DND-41 (cell line): ENCODE data around the gene FARP2.

Source experiments
- ATAC-seq: fragments of 200-7000 bp; cut with Tn5 transposase; 3 replicates; pipeline ENCODE4 v1.9.1; 2021; ENCODE audit warnings: low read depth; ENCODE audit not compliant: insufficient read depth
- DNase-seq: peaks from one replicate; pipeline ENCODE4 v3.0.0-alpha.2; 2020
- H2AFZ ChIP-seq: 2 replicates; pipeline ENCODE4 v1.6.0; 2012; ENCODE audit warnings: low read depth, low read length
- H3K27ac ChIP-seq: 2 replicates; pipeline ENCODE4 v1.5.1; 2012; ENCODE audit warnings: low read length, inconsistent platforms
- H3K27me3 ChIP-seq: fragments of 200-600 bp; sonication (generic); 2 replicates; pipeline ENCODE4 v1.6.0; 2012; ENCODE audit warnings: low read length, mild to moderate bottlenecking, inconsistent platforms; ENCODE audit not compliant: insufficient read depth, poor library complexity
- H3K36me3 ChIP-seq: 2 replicates; pipeline ENCODE4 v1.5.1; 2012; ENCODE audit warnings: low read length, inconsistent platforms; ENCODE audit not compliant: insufficient read depth
- H3K4me1 ChIP-seq: 2 replicates; pipeline ENCODE4 v1.5.1; 2012; ENCODE audit warnings: mild to moderate bottlenecking, low read length; ENCODE audit not compliant: insufficient read depth
- H3K4me2 ChIP-seq: 2 replicates; pipeline ENCODE4 v1.6.0; 2012; ENCODE audit warnings: mild to moderate bottlenecking, moderate library complexity, low read length, inconsistent platforms; ENCODE audit not compliant: insufficient read depth
- H3K4me3 ChIP-seq, 2 experiments: fragments of 200-600 bp in 1 of 2; shearing (Covaris generic) in 1 of 2; 2 replicates each; pipeline ENCODE4 v1.5.1; 2012 to 2016; ENCODE audit warnings: inconsistent platforms in 2 of 2, low read length in 2 of 2, mild to moderate bottlenecking in 2 of 2, low read depth in 1 of 2, moderate library complexity in 1 of 2
- H3K79me2 ChIP-seq: 2 replicates; pipeline ENCODE4 v1.6.0; 2012; ENCODE audit warnings: low read length, inconsistent platforms; ENCODE audit not compliant: insufficient read depth
- H3K9ac ChIP-seq: 2 replicates; pipeline ENCODE4 v1.6.0; 2012; ENCODE audit warnings: low read depth, mild to moderate bottlenecking, inconsistent platforms, low read length, moderate library complexity
- H3K9me3 ChIP-seq: 2 replicates; pipeline ENCODE4 v1.5.1; 2012; ENCODE audit warnings: low read length, moderate library complexity, mild to moderate bottlenecking, inconsistent platforms; ENCODE audit not compliant: insufficient read depth, severe bottlenecking
- H4K20me1 ChIP-seq: 2 replicates; pipeline ENCODE4 v1.6.0; 2012; ENCODE audit warnings: low read length; ENCODE audit not compliant: insufficient read depth
- EZH2 ChIP-seq: IDR thresholded peaks from 3 replicates; pipeline ENCODE4 v1.6.1; 2012; ENCODE audit warnings: borderline replicate concordance, low read depth, mild to moderate bottlenecking, moderate library complexity, low read length, inconsistent platforms; ENCODE audit not compliant: severe bottlenecking
- TF ChIP-seq, protein P1 (sequence below): IDR thresholded peaks from 2 replicates; pipeline ENCODE4 v1.5.1; 2012; ENCODE audit warnings: borderline replicate concordance, low read length, moderate library complexity, mild to moderate bottlenecking; ENCODE audit not compliant: poor library complexity, severe bottlenecking; ENCODE audit errors: extremely low read depth

Gene FARP2

DNA sequence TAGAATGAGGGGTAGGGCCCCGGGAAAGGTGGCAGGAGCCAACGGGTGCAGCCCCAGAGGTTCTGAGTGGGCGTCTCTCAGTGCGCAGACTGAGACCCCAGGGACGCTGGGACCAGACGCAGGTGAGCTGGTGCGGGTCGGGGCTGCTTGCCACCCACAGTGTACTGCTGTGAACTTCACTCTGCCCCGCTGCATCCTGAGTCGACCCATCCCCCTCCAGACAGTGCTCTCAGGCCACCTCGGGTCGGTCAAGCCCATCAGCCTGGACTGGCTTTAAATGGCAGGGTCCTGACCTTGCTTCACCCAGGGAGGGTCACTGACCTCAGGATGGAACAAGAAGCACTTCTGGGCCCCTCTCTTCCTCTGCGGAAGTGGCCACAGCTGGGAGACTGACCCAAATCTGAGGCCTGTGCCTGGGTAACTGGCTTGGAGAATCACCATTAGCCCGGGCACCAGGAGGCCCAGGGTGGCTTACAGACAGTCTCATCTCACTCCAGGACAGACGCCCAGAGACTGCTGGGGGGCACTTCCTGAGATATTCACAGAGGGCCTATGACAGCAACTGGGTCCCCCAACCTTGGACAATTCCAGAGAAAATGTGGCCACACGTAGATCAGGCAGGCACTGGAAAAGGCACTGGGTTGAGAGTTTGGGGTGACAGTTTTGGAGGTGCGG lies 178.8 kb downstream of the FARP2 start:
- H3K9ac ChIP-seq = no peak overlapping the region
- no peak for DNase-seq
- H3K27ac ChIP-seq = no peak overlapping the region
- no peaks in the 10 kb centered on the region for H3K79me2 ChIP-seq
- H2AFZ ChIP-seq = no peak overlapping the region
- no peak overlapping the region for H3K4me3 ChIP-seq
- no peaks in the 10 kb centered on the region for H3K4me1 ChIP-seq
- no peaks in the 10 kb centered on the region for H4K20me1 ChIP-seq
- TF ChIP-seq EZH2 = no peak
- TF ChIP-seq, protein P1, sequence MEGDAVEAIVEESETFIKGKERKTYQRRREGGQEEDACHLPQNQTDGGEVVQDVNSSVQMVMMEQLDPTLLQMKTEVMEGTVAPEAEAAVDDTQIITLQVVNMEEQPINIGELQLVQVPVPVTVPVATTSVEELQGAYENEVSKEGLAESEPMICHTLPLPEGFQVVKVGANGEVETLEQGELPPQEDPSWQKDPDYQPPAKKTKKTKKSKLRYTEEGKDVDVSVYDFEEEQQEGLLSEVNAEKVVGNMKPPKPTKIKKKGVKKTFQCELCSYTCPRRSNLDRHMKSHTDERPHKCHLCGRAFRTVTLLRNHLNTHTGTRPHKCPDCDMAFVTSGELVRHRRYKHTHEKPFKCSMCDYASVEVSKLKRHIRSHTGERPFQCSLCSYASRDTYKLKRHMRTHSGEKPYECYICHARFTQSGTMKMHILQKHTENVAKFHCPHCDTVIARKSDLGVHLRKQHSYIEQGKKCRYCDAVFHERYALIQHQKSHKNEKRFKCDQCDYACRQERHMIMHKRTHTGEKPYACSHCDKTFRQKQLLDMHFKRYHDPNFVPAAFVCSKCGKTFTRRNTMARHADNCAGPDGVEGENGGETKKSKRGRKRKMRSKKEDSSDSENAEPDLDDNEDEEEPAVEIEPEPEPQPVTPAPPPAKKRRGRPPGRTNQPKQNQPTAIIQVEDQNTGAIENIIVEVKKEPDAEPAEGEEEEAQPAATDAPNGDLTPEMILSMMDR = no peak
- H3K36me3 ChIP-seq = no peaks in the 10 kb centered on the region
- H3K9me3 ChIP-seq = no peaks in the 10 kb centered on the region
- no peak overlapping the region for H3K4me2 ChIP-seq
- H3K27me3 ChIP-seq = peaks cover 2% of the 10 kb centered on the region
- ATAC-seq = no peak

DNA sequence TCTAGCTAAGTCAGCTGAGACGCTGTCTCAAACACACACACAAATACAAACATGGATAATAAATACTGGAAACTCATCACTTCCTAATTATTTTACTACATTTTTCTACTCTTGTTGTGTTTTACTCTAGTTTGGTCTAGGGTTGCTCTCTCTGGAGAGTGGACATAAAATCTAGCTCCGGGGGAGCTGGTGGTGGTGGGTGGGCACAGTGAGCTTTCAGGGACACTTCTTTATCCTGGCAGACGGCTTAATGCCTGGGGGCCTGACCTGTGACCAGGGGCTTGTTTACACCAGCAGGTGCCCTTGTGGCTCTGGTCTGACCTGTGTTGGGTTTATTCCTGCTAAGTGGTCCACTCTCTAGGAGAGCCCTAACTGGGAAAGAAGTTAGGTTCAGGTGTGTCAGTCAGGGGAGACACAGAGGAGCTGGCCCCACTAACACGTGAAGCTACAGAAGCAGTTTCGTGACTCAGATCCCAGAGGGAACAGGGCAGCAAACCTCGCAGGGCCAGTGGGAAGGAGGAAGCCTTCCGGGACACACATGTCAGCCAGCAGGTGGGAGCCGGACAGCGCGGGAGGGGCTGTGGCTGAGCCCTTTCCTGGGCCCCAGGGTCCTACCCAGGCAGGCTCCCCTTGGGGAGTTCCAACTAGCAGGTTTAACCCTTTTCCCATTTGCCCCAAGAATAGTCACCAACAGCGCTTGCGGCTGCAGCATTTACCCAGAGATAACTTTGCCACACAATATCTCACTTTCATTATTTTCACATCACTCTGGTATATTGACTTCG lies 180.0 kb downstream of the FARP2 start:
- H3K9ac ChIP-seq = no peak overlapping the region
- no peaks in the 10 kb centered on the region for H4K20me1 ChIP-seq
- no peak for TF ChIP-seq EZH2
- TF ChIP-seq, protein P1 = no peak
- no peak overlapping the region for H3K4me2 ChIP-seq
- H3K4me3 ChIP-seq = no peak overlapping the region
- ATAC-seq (no peak), DNase-seq (no peak)
- H3K9me3 ChIP-seq = no peaks in the 10 kb centered on the region
- no peaks in the 10 kb centered on the region for H3K4me1 ChIP-seq
- H3K27me3 ChIP-seq = peaks cover 2% of the 10 kb centered on the region
- H3K27ac ChIP-seq = no peak overlapping the region
- H3K79me2 ChIP-seq = no peaks in the 10 kb centered on the region
- H3K36me3 ChIP-seq = no peaks in the 10 kb centered on the region
- no peak overlapping the region for H2AFZ ChIP-seq

DNA sequence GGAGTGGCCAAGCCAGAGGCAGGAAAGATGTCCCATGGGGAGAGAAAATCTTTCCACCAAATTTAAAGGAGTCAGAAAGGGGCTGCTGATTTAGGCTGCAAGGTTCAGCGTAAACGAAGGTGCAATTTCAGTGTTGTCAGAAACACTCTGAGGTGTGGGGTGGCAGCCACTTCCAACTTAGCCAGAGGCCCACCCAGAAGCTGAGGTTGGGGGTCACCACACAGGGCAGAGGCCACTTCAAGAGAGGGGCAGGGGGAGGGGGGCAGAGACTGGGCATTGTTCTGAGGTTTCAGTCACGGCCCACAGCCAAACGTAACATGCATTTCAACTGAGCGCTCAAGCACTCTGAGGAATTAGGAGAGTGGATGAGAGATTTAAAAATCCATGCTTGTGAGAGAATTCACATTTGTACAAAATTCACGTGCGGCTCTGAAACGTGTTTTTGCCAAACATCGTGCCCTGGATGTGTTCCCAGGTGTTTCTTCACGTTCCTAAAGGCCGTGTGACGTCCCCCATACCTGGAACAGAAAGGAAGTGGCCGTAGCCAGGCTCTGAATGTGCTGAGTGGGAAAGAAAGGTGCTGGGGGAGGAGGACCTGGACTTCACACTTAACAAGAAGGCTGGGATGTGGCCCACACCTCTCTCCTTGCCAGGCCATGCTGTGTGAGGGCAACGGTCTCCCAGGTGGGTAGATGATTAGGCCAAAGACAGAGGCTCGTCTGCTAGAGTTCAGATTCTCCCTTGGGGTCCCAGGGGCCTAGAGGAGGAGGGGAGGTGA lies 182.9 kb downstream of the FARP2 start:
- Histone ChIP-seq H3K27me3 (peaks cover 2% of the 10 kb centered on the region), H3K4me1 (no peaks in the 10 kb centered on the region), H2AFZ (no peak overlapping the region), H3K27ac (no peak overlapping the region), H3K36me3 (no peaks in the 10 kb centered on the region), H3K9me3 (no peaks in the 10 kb centered on the region), H3K9ac (no peak overlapping the region), H3K79me2 (no peaks in the 10 kb centered on the region), H3K4me3 (no peak overlapping the region), H3K4me2 (no peak overlapping the region), H4K20me1 (no peaks in the 10 kb centered on the region)
- TF ChIP-seq, protein P1 = no peak
- TF ChIP-seq EZH2 = no peak
- ATAC-seq (no peak), DNase-seq (no peak)
